Measurements from ENCODE around the gene WNK1. TPM values are rescaled to one million over a fixed set of nuclear protein-coding genes. Genes with fewer than 3 reads are reported as not detected.
A peak's percentile ranks its signal among the peaks of the same experiment; 100 is the strongest.

WNK1 gene
- polyA plus RNA-seq, 2 donors: 66.0 to 72.3 TPM

GRCh38 chr12:912466-913235 lies 160.3 kb downstream of the WNK1 start:
- Histone ChIP-seq H3K27ac (ENCODE audit: low read depth in 2 of 2, low read length in 1 of 2) (no peak overlapping the region), H3K4me1 (ENCODE audit: control insufficient read depth in 2 of 2, insufficient read depth in 2 of 2, low read length in 1 of 2) (no peaks in the 10 kb centered on the region), H3K27me3 (ENCODE audit: control insufficient read depth in 1 of 2, insufficient read depth in 2 of 2, low read length in 2 of 2) (no peaks in the 10 kb centered on the region), H3K36me3 (ENCODE audit: control insufficient read depth in 2 of 2, insufficient read depth in 2 of 2, low read length in 1 of 2) (peaks cover 27% of the 10 kb centered on the region in 2 donors), H3K9me3 (ENCODE audit: control insufficient read depth in 2 of 2, insufficient read depth in 1 of 2, low read depth in 1 of 2, low read length in 1 of 2) (no peaks in the 10 kb centered on the region), H3K4me3 (ENCODE audit: low read depth in 1 of 2, low read length in 2 of 2) (no peak overlapping the region)
- WGBS, 2 donors: 78 to 79% methylated on average over 7 of the region's 7 CpGs

GRCh38 chr12:913919-914698 lies 161.7 kb downstream of the WNK1 start:
- Histone ChIP-seq H3K27ac (ENCODE audit: low read depth in 2 of 2, low read length in 1 of 2) (peak overlapping the region in 1 of 2 donors; percentile 40), H3K27me3 (ENCODE audit: control insufficient read depth in 1 of 2, insufficient read depth in 2 of 2, low read length in 2 of 2) (no peaks in the 10 kb centered on the region), H3K4me3 (ENCODE audit: low read depth in 1 of 2, low read length in 2 of 2) (no peak overlapping the region), H3K4me1 (ENCODE audit: control insufficient read depth in 2 of 2, insufficient read depth in 2 of 2, low read length in 1 of 2) (no peaks in the 10 kb centered on the region), H3K9me3 (ENCODE audit: control insufficient read depth in 2 of 2, insufficient read depth in 1 of 2, low read depth in 1 of 2, low read length in 1 of 2) (no peaks in the 10 kb centered on the region), H3K36me3 (ENCODE audit: control insufficient read depth in 2 of 2, insufficient read depth in 2 of 2, low read length in 1 of 2) (peaks cover 19 to 21% of the 10 kb centered on the region in 2 donors)
- WGBS, 2 donors: 81 to 82% methylated on average over 15 of the region's 15 CpGs

- 58 to 60% methylated on average over 5 of the region's 5 CpGs for WGBS, 2 donors
- no peaks in the 10 kb centered on the region for H3K27me3 ChIP-seq (ENCODE audit: control insufficient read depth in 1 of 2, insufficient read depth in 2 of 2, low read length in 2 of 2)
- H3K4me1 ChIP-seq (ENCODE audit: control insufficient read depth in 2 of 2, insufficient read depth in 2 of 2, low read length in 1 of 2): no peaks in the 10 kb centered on the region
- no peak overlapping the region for H3K4me3 ChIP-seq (ENCODE audit: low read depth in 1 of 2, low read length in 2 of 2)
- no peaks in the 10 kb centered on the region for H3K9me3 ChIP-seq (ENCODE audit: control insufficient read depth in 2 of 2, insufficient read depth in 1 of 2, low read depth in 1 of 2, low read length in 1 of 2)
- peak overlapping the region in 1 of 2 donors; percentile 29 for H3K27ac ChIP-seq (ENCODE audit: low read depth in 2 of 2, low read length in 1 of 2)
- H3K36me3 ChIP-seq (ENCODE audit: control insufficient read depth in 2 of 2, insufficient read depth in 2 of 2, low read length in 1 of 2): peaks cover 16 to 20% of the 10 kb centered on the region in 2 donors
These were observed 162.7 kb downstream of the WNK1 start for GRCh38 chr12:915090-915489.

- H3K9me3 ChIP-seq (ENCODE audit: control insufficient read depth in 2 of 2, insufficient read depth in 1 of 2, low read depth in 1 of 2, low read length in 1 of 2): no peaks in the 10 kb centered on the region
- H3K27ac ChIP-seq (ENCODE audit: low read depth in 2 of 2, low read length in 1 of 2): no peak overlapping the region
- WGBS, 2 donors: 91 to 94% methylated on average over 27 of the region's 27 CpGs
- no peak overlapping the region for H3K4me3 ChIP-seq (ENCODE audit: low read depth in 1 of 2, low read length in 2 of 2)
- peaks cover 13 to 21% of the 10 kb centered on the region in 2 donors for H3K36me3 ChIP-seq (ENCODE audit: control insufficient read depth in 2 of 2, insufficient read depth in 2 of 2, low read length in 1 of 2)
- H3K4me1 ChIP-seq (ENCODE audit: control insufficient read depth in 2 of 2, insufficient read depth in 2 of 2, low read length in 1 of 2): no peaks in the 10 kb centered on the region
- no peaks in the 10 kb centered on the region for H3K27me3 ChIP-seq (ENCODE audit: control insufficient read depth in 1 of 2, insufficient read depth in 2 of 2, low read length in 2 of 2)
These were observed 163.9 kb downstream of the WNK1 start for GRCh38 chr12:916240-916639.

GRCh38 chr12:916712-917445 lies 164.5 kb downstream of the WNK1 start:
- WGBS, 2 donors: 83 to 85% methylated on average over 23 of the region's 23 CpGs
- Histone ChIP-seq H3K4me1 (ENCODE audit: control insufficient read depth in 2 of 2, insufficient read depth in 2 of 2, low read length in 1 of 2) (no peaks in the 10 kb centered on the region), H3K9me3 (ENCODE audit: control insufficient read depth in 2 of 2, insufficient read depth in 1 of 2, low read depth in 1 of 2, low read length in 1 of 2) (no peaks in the 10 kb centered on the region), H3K27me3 (ENCODE audit: control insufficient read depth in 1 of 2, insufficient read depth in 2 of 2, low read length in 2 of 2) (no peaks in the 10 kb centered on the region), H3K36me3 (ENCODE audit: control insufficient read depth in 2 of 2, insufficient read depth in 2 of 2, low read length in 1 of 2) (peaks cover 13 to 23% of the 10 kb centered on the region in 2 donors), H3K4me3 (ENCODE audit: low read depth in 1 of 2, low read length in 2 of 2) (no peak overlapping the region), H3K27ac (ENCODE audit: low read depth in 2 of 2, low read length in 1 of 2) (no peak overlapping the region)

- no peaks in the 10 kb centered on the region for H3K4me1 ChIP-seq (ENCODE audit: control insufficient read depth in 2 of 2, insufficient read depth in 2 of 2, low read length in 1 of 2)
- H3K27me3 ChIP-seq (ENCODE audit: control insufficient read depth in 1 of 2, insufficient read depth in 2 of 2, low read length in 2 of 2): no peaks in the 10 kb centered on the region
- 85 to 89% methylated on average over 1 of the region's 1 CpG for WGBS, 2 donors
- peaks cover 2 to 15% of the 10 kb centered on the region in 2 donors for H3K36me3 ChIP-seq (ENCODE audit: control insufficient read depth in 2 of 2, insufficient read depth in 2 of 2, low read length in 1 of 2)
- no peaks in the 10 kb centered on the region for H3K9me3 ChIP-seq (ENCODE audit: control insufficient read depth in 2 of 2, insufficient read depth in 1 of 2, low read depth in 1 of 2, low read length in 1 of 2)
- no peak overlapping the region for H3K4me3 ChIP-seq (ENCODE audit: low read depth in 1 of 2, low read length in 2 of 2)
- H3K27ac ChIP-seq (ENCODE audit: low read depth in 2 of 2, low read length in 1 of 2): no peak overlapping the region
These were observed 168.3 kb downstream of the WNK1 start for GRCh38 chr12:920676-921075.

- Histone ChIP-seq H3K27ac (ENCODE audit: low read depth in 2 of 2, low read length in 1 of 2) (no peak overlapping the region), H3K9me3 (ENCODE audit: control insufficient read depth in 2 of 2, insufficient read depth in 1 of 2, low read depth in 1 of 2, low read length in 1 of 2) (no peaks in the 10 kb centered on the region), H3K36me3 (ENCODE audit: control insufficient read depth in 2 of 2, insufficient read depth in 2 of 2, low read length in 1 of 2) (peaks cover 6 to 17% of the 10 kb centered on the region in 2 donors), H3K4me1 (ENCODE audit: control insufficient read depth in 2 of 2, insufficient read depth in 2 of 2, low read length in 1 of 2) (no peaks in the 10 kb centered on the region), H3K4me3 (ENCODE audit: low read depth in 1 of 2, low read length in 2 of 2) (no peak overlapping the region), H3K27me3 (ENCODE audit: control insufficient read depth in 1 of 2, insufficient read depth in 2 of 2, low read length in 2 of 2) (no peaks in the 10 kb centered on the region)
- WGBS, 2 donors: 57 to 72% methylated on average over 2 of the region's 2 CpGs
These were observed 169.9 kb downstream of the WNK1 start for GRCh38 chr12:922285-922684.

- WGBS, 2 donors: 87 to 88% methylated on average over 12 of the region's 12 CpGs
- Histone ChIP-seq H3K36me3 (ENCODE audit: control insufficient read depth in 2 of 2, insufficient read depth in 2 of 2, low read length in 1 of 2) (peaks cover 12 to 21% of the 10 kb centered on the region in 2 donors), H3K27me3 (ENCODE audit: control insufficient read depth in 1 of 2, insufficient read depth in 2 of 2, low read length in 2 of 2) (no peaks in the 10 kb centered on the region), H3K27ac (ENCODE audit: low read depth in 2 of 2, low read length in 1 of 2) (no peak overlapping the region), H3K4me1 (ENCODE audit: control insufficient read depth in 2 of 2, insufficient read depth in 2 of 2, low read length in 1 of 2) (no peaks in the 10 kb centered on the region), H3K9me3 (ENCODE audit: control insufficient read depth in 2 of 2, insufficient read depth in 1 of 2, low read depth in 1 of 2, low read length in 1 of 2) (no peaks in the 10 kb centered on the region), H3K4me3 (ENCODE audit: low read depth in 1 of 2, low read length in 2 of 2) (no peak overlapping the region)
These were observed 174.3 kb downstream of the WNK1 start for GRCh38 chr12:926641-927040.

GRCh38 chr12:931060-931459 lies 178.7 kb downstream of the WNK1 start:
- H3K9me3 ChIP-seq (ENCODE audit: control insufficient read depth in 2 of 2, insufficient read depth in 1 of 2, low read depth in 1 of 2, low read length in 1 of 2): no peaks in the 10 kb centered on the region
- 95 to 97% methylated on average over 5 of the region's 5 CpGs for WGBS, 2 donors
- no peaks in the 10 kb centered on the region for H3K27me3 ChIP-seq (ENCODE audit: control insufficient read depth in 1 of 2, insufficient read depth in 2 of 2, low read length in 2 of 2)
- H3K4me3 ChIP-seq (ENCODE audit: low read depth in 1 of 2, low read length in 2 of 2): no peak overlapping the region
- H3K27ac ChIP-seq (ENCODE audit: low read depth in 2 of 2, low read length in 1 of 2): no peak overlapping the region
- no peaks in the 10 kb centered on the region for H3K4me1 ChIP-seq (ENCODE audit: control insufficient read depth in 2 of 2, insufficient read depth in 2 of 2, low read length in 1 of 2)
- peaks cover 6 to 14% of the 10 kb centered on the region in 2 donors for H3K36me3 ChIP-seq (ENCODE audit: control insufficient read depth in 2 of 2, insufficient read depth in 2 of 2, low read length in 1 of 2)
